K562 (cell line): ENCODE results near the gene TMEM108. TPM values are rescaled to one million over a fixed set of nuclear protein-coding genes. Genes with fewer than 3 reads are reported as not detected.

ENCODE experiments used
- ATAC-seq: fragments of 200-7000 bp; cut with Tn5 transposase; 3 replicates; pipeline ENCODE4 v1.9.1; 2020; ENCODE audit warnings: moderate library complexity
- BruUV-seq: library from RNA; stranded (reverse); fragments of 400-500 nt; replicated peaks from 2 replicates; lab custom pipeline; 2021; lab: Mats Ljungman, UMichigan
- CTCF ChIA-PET: fragments of 300-600 bp; formaldehyde crosslinking; extraction: SDS; loops from one replicate; lab custom pipeline; 2021; ENCODE audit warnings: low intra/inter-chr PET ratio; lab: Yijun Ruan, JAX
- POLR2A ChIA-PET: fragments of 300-600, 350-650 bp; sonication (Branson Sonifier 250); formaldehyde crosslinking; extraction: SDS; loops from one replicate; lab custom pipeline; 2021; ENCODE audit warnings: antibody characterized with exemption, inconsistent platforms; lab: Yijun Ruan, JAX
- DNase-seq, 4 experiments: peaks; one replicate each; pipeline versions ENCODE4 v3.0.0 to v3.0.0-alpha.2; 2011 to 2018; ENCODE audit warnings: low spot score in 3 of 4, mixed read lengths in 3 of 4; ENCODE audit errors: extremely low read depth in 1 of 4
- FAIRE-seq: peaks from 2 replicates; lab custom pipeline; 2011; peaks lifted over from hg19 to GRCh38; lab: Jason Lieb, UNC
- H2AFZ ChIP-seq: 2 replicates; pipeline ENCODE4 v1.6.0; 2011; ENCODE audit warnings: low read depth, low read length, control low read depth, inconsistent platforms
- H3K27ac ChIP-seq: fragments of 200-600 bp; 3 replicates; pipeline ENCODE4 v1.8.0; 2011; ENCODE audit warnings: low read depth, mild to moderate bottlenecking, control low read depth, inconsistent platforms, low read length, moderate library complexity, mixed read lengths; ENCODE audit errors: extremely low read depth
- H3K27me3 ChIP-seq, 2 experiments: fragments of 300-600 bp in 1 of 2; 2 replicates in 1 of 2; 3 replicates in 1 of 2; pipeline versions ENCODE4 v1.6.0 to v1.8.0; 2011; ENCODE audit warnings: inconsistent platforms in 2 of 2, low read length in 2 of 2, mild to moderate bottlenecking in 1 of 2, mixed read lengths in 1 of 2, moderate library complexity in 1 of 2; ENCODE audit not compliant: control insufficient read depth in 2 of 2, insufficient read depth in 2 of 2
- H3K36me3 ChIP-seq: fragments of 300-600 bp; 3 replicates; pipeline ENCODE4 v1.8.0; 2011; ENCODE audit warnings: mild to moderate bottlenecking, low read length, inconsistent platforms; ENCODE audit not compliant: control insufficient read depth, insufficient read depth
- H3K4me1 ChIP-seq, 2 experiments: fragments of 200-600 bp in 1 of 2; replicated peaks in 1 of 2; 2 replicates in 1 of 2; 3 replicates in 1 of 2; pipeline versions ENCODE4 v1.5.1 to v1.8.0; 2011; ENCODE audit warnings: inconsistent platforms in 2 of 2, low read length in 2 of 2, mild to moderate bottlenecking in 1 of 2, mixed read lengths in 1 of 2, moderate library complexity in 1 of 2; ENCODE audit not compliant: control insufficient read depth in 2 of 2, insufficient read depth in 2 of 2
- H3K4me2 ChIP-seq: 2 replicates; pipeline ENCODE4 v1.6.1; 2011; ENCODE audit warnings: low read length, control low read depth, inconsistent platforms, mixed read lengths; ENCODE audit not compliant: insufficient read depth
- H3K4me3 ChIP-seq: fragments of 200-600 bp; sonication (generic), shearing (Covaris generic); 2 replicates; pipeline ENCODE4 v1.5.1; 2016; ENCODE audit warnings: control low read depth, inconsistent platforms
- H3K79me2 ChIP-seq: fragments of 200-600 bp; 3 replicates; pipeline ENCODE4 v1.8.0; 2011; ENCODE audit warnings: low read length, inconsistent platforms; ENCODE audit not compliant: control insufficient read depth, insufficient read depth
- H3K9ac ChIP-seq, 2 experiments: 2 replicates each; pipeline versions ENCODE4 v1.6.0 to v1.6.1; 2011; ENCODE audit warnings: low read depth in 2 of 2, low read length in 2 of 2, control low read depth in 1 of 2, inconsistent platforms in 1 of 2, mild to moderate bottlenecking in 1 of 2, mixed read lengths in 1 of 2; ENCODE audit not compliant: insufficient read depth in 1 of 2
- H3K9me1 ChIP-seq: one replicate; pipeline ENCODE4 v1.6.0; 2011; ENCODE audit warnings: inconsistent platforms, mild to moderate bottlenecking, low read length, moderate library complexity; ENCODE audit not compliant: control insufficient read depth, insufficient read depth
- H3K9me3 ChIP-seq: replicated peaks from 2 replicates; pipeline ENCODE4 v1.5.1; 2011; ENCODE audit warnings: low read depth, low read length, inconsistent platforms; ENCODE audit not compliant: control insufficient read depth, insufficient read depth
- H4K20me1 ChIP-seq: replicated peaks from 2 replicates; pipeline ENCODE4 v1.6.1; 2011; ENCODE audit warnings: low read length, inconsistent platforms, mixed read lengths; ENCODE audit not compliant: control insufficient read depth, insufficient read depth
- ARID3B ChIP-seq: fragments of 250-450 bp; sonication (Bioruptor Pico); IDR thresholded peaks from 2 replicates; pipeline ENCODE4 v1.4.0; 2020; ENCODE audit warnings: borderline replicate concordance
- C11orf30 ChIP-seq: fragments of 450-650 bp; IDR thresholded peaks from 2 replicates; pipeline ENCODE4 v1.6.1; 2016; ENCODE audit warnings: low read depth, mild to moderate bottlenecking
- CHD1 ChIP-seq: fragments of 200-600 bp; sonication (generic); IDR thresholded peaks from one replicate; pipeline ENCODE4 v1.6.1; 2012; ENCODE audit warnings: mild to moderate bottlenecking, moderate library complexity, low read length, inconsistent platforms
- IRF1 ChIP-seq: sonication (generic); formaldehyde crosslinking; IDR thresholded peaks from 2 replicates; pipeline ENCODE4 v1.8.0; 2022; ENCODE audit warnings: missing genetic modification reagents, mild to moderate bottlenecking, borderline replicate concordance
- MAFG ChIP-seq: fragments of 450-650 bp; conservative IDR thresholded peaks from 2 replicates; pipeline ENCODE4 v1.6.1; 2016; ENCODE audit warnings: missing genetic modification characterization, missing compliant biosample characterization
- PRMT5 ChIP-seq: sonication (generic); formaldehyde crosslinking; IDR thresholded peaks from 2 replicates; pipeline ENCODE4 v1.5.0; 2020; ENCODE audit warnings: missing genetic modification reagents
- SAFB ChIP-seq: fragments of 200-400 bp; formaldehyde crosslinking; IDR thresholded peaks from 2 replicates; pipeline ENCODE4 v1.6.1; 2017; ENCODE audit warnings: low read depth, low read length, borderline replicate concordance
- SMARCB1 ChIP-seq: IDR thresholded peaks from 2 replicates; pipeline ENCODE4 v1.6.1; 2011; ENCODE audit warnings: improper control_type of control experiment, low read depth; ENCODE audit not compliant: insufficient read length
- SRF ChIP-seq, 2 experiments: fragments of 250-450, 450-650 bp in 1 of 2; sonication (Bioruptor Pico) in 1 of 2; sonication (generic) in 1 of 2; formaldehyde crosslinking; IDR thresholded peaks; 2 replicates each; pipeline versions ENCODE4 v1.5.0 to v1.5.1; 2020 to 2022; ENCODE audit warnings: mild to moderate bottlenecking in 1 of 2, missing genetic modification reagents in 1 of 2
- TARDBP ChIP-seq: fragments of 450-650 bp; IDR thresholded peaks from 2 replicates; pipeline ENCODE4 v1.6.1; 2016
- XRCC3 ChIP-seq: fragments of 450-650 bp; IDR thresholded peaks from 2 replicates; pipeline ENCODE4 v1.6.1; 2017; ENCODE audit warnings: mild to moderate bottlenecking, moderate library complexity
- ZBTB2 ChIP-seq: fragments of 450-650 bp; IDR thresholded peaks from 2 replicates; pipeline ENCODE4 v1.6.1; 2016; ENCODE audit warnings: antibody characterized with exemption
- ZBTB9 ChIP-seq: fragments of 450-650 bp; formaldehyde crosslinking; IDR thresholded peaks from 2 replicates; pipeline ENCODE4 v1.4.0; 2020; ENCODE audit warnings: mild to moderate bottlenecking, moderate library complexity
- ZNF165 ChIP-seq: fragments of 250-450 bp; sonication (Bioruptor Pico); IDR thresholded peaks from 2 replicates; pipeline ENCODE4 v1.4.0; 2020; ENCODE audit warnings: borderline replicate concordance
- ZNF212 ChIP-seq: fragments of 450-650 bp; formaldehyde crosslinking; IDR thresholded peaks from 2 replicates; pipeline ENCODE4 v1.4.0; 2020; ENCODE audit warnings: mild to moderate bottlenecking
- ZNF3 ChIP-seq: fragments of 250-450 bp; sonication (Bioruptor Pico); IDR thresholded peaks from 2 replicates; pipeline ENCODE4 v1.5.0; 2021; ENCODE audit warnings: mild to moderate bottlenecking, moderate library complexity
- ZNF311 ChIP-seq: fragments of 250-450 bp; sonication (Bioruptor Pico); IDR thresholded peaks from 2 replicates; pipeline ENCODE4 v1.4.0; 2020; ENCODE audit warnings: mild to moderate bottlenecking, moderate library complexity
- ZNF76 ChIP-seq: fragments of 250-450 bp; sonication (Bioruptor Pico); IDR thresholded peaks from 2 replicates; pipeline ENCODE4 v1.4.0; 2020; ENCODE audit warnings: mild to moderate bottlenecking, moderate library complexity, borderline replicate concordance
- WGBS: fragments of 100-300 bp; shearing (Covaris generic); methylation state at CpG from one replicate; pipeline ENCODE4 v1.1.6; 2016; ENCODE audit warnings: low coverage, mixed read lengths; ENCODE audit not compliant: insufficient coverage; ENCODE audit errors: missing lambda C conversion rate; 5-methylcytosine and 5-hydroxymethylcytosine counted together
- in situ Hi-C: fragments of 300-500 bp; cut with MboI; formaldehyde crosslinking; loops from 4 replicates; pipeline ENCODE4 v1.15.0; 2018; ENCODE audit warnings: inconsistent platforms, mixed read lengths
- intact Hi-C: fragments of 100-400 bp; cut with micrococcal nuclease; formaldehyde crosslinking; loops from 2 replicates; pipeline ENCODE4 v1.14.2; 2022
- polyA plus RNA-seq, 8 experiments: library from polyadenylated mRNA; depleted of rRNA in 4 of 8; stranded (reverse) in 5 of 8; unstranded in 3 of 8; fragments of >200 nt; fragmentation: Nextera tagmentation in 2 of 8; fragmentation: Illumina TruSeq in 1 of 8; extraction: Ambion mirVana in 2 of 8; extraction: Trizol in 1 of 8; gene quantifications; 2 replicates each; pipeline versions ENCODE4 v1.2.1 to v1.2.3, GENCODE V29; 2011 to 2014; ENCODE audit warnings: inconsistent platforms in 1 of 8, missing spikeins in 1 of 8
- total RNA-seq, 7 experiments: library from RNA; depleted of rRNA in 6 of 7; stranded (reverse); fragments of >200 nt in 6 of 7; fragmentation: Illumina TruSeq in 2 of 7; extraction: Trizol in 2 of 7; gene quantifications; 2 replicates each; pipeline versions ENCODE4 v1.2.1 to v1.2.3, GENCODE V29; 2011 to 2021; ENCODE audit warnings: low replicate concordance in 1 of 7

TMEM108 gene
- total and polyA plus RNA-seq, 9 of the 15 experiments (the other 6 are each of a cell fraction or from before 2014, with no cell fraction given) = 0.65 to 11.1 (median 3.4) TPM

GRCh38 chr3:133413161-133414020 lies 375.2 kb downstream of the TMEM108 start:
- 7% methylated on average over 12 of the region's 17 CpGs for WGBS
- in situ Hi-C loops = no loop called here
- Histone ChIP-seq H4K20me1 (no peaks in the 10 kb centered on the region), H3K4me2 (no peak overlapping the region), H3K27ac (no peak overlapping the region), H3K4me3 (no peak overlapping the region), H3K9me3 (no peaks in the 10 kb centered on the region), H3K79me2 (no peaks in the 10 kb centered on the region), H3K9me1 (no peaks in the 10 kb centered on the region), H3K9ac (no peak overlapping the region), H2AFZ (no peak overlapping the region), H3K36me3 (no peaks in the 10 kb centered on the region), H3K4me1 (peaks cover 0 to 3% of the 10 kb centered on the region in 2 experiments; a peak in 1 of 5 replicates), H3K27me3 (peaks cover 2 to 11% of the 10 kb centered on the region in 2 experiments; a peak in 3 of 5 replicates)
- ATAC-seq (peak; percentile 65), FAIRE-seq (no peak), DNase-seq (no peak)
- CTCF ChIA-PET = no interaction called here
- intact Hi-C loops = no loop called here
- no TSS peak for BruUV-seq
- POLR2A ChIA-PET = no interaction called here
- TF ChIP-seq ZNF165 (CRISPR knock-in tag) (no peak), C11orf30 (peak; percentile 42; the same call in 1 of the 2 replicates), ZNF76 (CRISPR knock-in tag) (no peak), IRF1 (CRISPR knock-in tag) (no peak), ZBTB9 (CRISPR knock-in tag) (no peak), MAFG (tag) (0 out of 2 replicates have a peak, but pooled peaks have one; percentile 29), TARDBP (no peak), ARID3B (CRISPR knock-in tag) (no peak), ZNF311 (CRISPR knock-in tag) (no peak), ZBTB2 (no peak), CHD1 (no peak), ZNF212 (CRISPR knock-in tag) (no peak), ZNF3 (no peak), PRMT5 (no peak), XRCC3 (no peak), SAFB (no peak), SRF (CRISPR knock-in tag; IDR thresholded peaks at IDR 0.05) (no peak), SMARCB1 (no peak)
